Cardiac ventricle fibroblast (primary cell): Measurements from ENCODE around the gene STON2. TPM values are rescaled to one million over a fixed set of nuclear protein-coding genes. Genes with fewer than 3 reads are reported as not detected.

Source experiments
- total RNA-seq: library from RNA; depleted of rRNA; stranded (reverse); fragments of >200 nt; gene quantifications from 2 replicates; pipeline ENCODE4 v1.2.3, GENCODE V29; 2015

The STON2 gene, protein sequence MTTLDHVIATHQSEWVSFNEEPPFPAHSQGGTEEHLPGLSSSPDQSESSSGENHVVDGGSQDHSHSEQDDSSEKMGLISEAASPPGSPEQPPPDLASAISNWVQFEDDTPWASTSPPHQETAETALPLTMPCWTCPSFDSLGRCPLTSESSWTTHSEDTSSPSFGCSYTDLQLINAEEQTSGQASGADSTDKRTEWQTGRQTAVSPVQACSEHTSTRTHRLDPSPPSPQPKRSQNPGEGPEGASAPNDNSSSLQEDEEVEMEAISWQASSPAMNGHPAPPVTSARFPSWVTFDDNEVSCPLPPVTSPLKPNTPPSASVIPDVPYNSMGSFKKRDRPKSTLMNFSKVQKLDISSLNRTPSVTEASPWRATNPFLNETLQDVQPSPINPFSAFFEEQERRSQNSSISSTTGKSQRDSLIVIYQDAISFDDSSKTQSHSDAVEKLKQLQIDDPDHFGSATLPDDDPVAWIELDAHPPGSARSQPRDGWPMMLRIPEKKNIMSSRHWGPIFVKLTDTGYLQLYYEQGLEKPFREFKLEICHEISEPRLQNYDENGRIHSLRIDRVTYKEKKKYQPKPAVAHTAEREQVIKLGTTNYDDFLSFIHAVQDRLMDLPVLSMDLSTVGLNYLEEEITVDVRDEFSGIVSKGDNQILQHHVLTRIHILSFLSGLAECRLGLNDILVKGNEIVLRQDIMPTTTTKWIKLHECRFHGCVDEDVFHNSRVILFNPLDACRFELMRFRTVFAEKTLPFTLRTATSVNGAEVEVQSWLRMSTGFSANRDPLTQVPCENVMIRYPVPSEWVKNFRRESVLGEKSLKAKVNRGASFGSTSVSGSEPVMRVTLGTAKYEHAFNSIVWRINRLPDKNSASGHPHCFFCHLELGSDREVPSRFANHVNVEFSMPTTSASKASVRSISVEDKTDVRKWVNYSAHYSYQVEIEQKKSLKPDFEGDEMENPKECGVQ
- 0.25 and 0.39 TPM in 2 replicates for total RNA-seq

DNA sequence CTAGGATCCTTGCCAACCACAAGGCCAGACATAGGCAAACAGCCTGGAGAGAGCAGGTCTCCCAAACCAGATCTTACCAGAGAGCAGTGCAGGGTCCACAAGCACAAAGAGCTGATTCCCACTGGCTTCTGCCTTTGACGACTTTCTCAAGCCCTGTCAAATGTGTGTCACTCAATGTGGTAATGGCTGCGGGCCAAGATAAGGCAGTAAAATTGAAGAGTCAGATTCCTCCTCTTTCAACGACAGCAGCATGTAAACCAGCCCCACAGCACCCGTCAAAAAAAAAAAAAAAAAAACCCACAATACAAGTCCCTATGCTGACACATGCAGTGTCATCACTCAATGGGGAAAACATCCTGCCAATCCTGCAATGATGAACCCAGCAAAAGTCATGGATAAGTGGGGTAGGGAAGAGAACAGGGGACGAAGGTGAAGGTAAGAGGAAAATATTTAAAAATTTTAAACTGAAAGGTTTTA, at the start of gene STON2:
Gene STON2 (minus strand): TSS at position 123 of the 477 bp plus-strand sequence. CDS start 1,942 bp downstream, outside the sequence.

DNA sequence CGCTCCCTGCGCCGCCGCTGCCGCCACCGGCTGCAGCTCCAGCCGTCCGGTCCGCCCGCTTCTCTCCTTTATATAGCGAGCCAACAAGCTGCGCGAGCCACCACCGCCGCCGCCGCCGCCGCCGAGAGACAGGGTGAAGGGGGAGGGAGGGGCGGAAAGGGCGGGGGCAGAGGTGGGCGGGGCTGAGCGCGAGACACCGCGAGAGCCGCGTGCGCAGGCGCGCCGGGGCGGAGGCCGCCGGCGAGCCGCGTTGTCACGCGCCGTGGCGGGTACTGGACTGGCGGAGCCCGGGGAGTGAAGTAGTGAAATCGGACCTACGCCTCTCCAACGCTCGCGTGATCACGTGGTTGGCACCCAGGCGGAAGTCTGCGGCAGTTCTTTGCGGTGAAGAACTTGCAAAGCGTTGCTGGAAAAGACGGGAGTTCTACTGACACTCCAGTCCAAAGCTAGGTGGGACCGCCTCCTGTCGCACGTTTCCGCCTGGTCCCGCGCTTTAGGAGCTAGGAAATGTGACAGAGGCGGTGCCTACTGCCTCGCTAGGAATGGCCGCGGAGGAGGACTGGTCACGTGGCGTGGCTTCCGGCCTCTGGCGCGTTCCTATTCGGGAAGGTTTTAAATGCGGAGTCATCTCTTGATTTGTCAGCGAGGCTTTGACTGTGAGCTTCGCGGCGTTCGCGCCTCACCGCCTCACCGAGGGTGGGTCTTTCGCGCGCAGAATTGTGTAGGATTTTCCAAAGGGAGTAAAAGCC, 179.1 kb downstream of the STON2 start, which contains the start of gene GTF2A1:
Gene GTF2A1 (minus strand): TSS at position 130 of the 749 bp plus-strand sequence. CDS start 441 bp downstream, outside the sequence.

Other genes starting within 250 kb of the STON2 start
- gene GTF2A1, start 179.4 kb downstream of the STON2 start, total RNA-seq = 17.8 and 20.3 TPM in 2 replicates
- 46.0 and 49.1 TPM in 2 replicates for gene SEL1L, start 133.5 kb upstream of the STON2 start, total RNA-seq